ENCODE results near the gene GAB1.

GRCh38 chr4:143346206-143346605, 9.5 kb downstream of the GAB1 start:
- TF ChIP-seq CTCF (IDR thresholded peaks at IDR 0.05; ENCODE audit: insufficient read depth, low read length, poor library complexity, severe bottlenecking) (no peak), EZH2phosphoT487 (conservative IDR thresholded peaks at IDR 0.05; ENCODE audit: low read length) (no peak)

Data from SU-DHL-6 (cell line).